Measurements from ENCODE around the gene OTUB2.
"Not testable (repeated sequence)": the region's sequence is repeated elsewhere in the genome, so short reads cannot be mapped to it uniquely, and the experiment has no call there.

The OTUB2 gene

DNA sequence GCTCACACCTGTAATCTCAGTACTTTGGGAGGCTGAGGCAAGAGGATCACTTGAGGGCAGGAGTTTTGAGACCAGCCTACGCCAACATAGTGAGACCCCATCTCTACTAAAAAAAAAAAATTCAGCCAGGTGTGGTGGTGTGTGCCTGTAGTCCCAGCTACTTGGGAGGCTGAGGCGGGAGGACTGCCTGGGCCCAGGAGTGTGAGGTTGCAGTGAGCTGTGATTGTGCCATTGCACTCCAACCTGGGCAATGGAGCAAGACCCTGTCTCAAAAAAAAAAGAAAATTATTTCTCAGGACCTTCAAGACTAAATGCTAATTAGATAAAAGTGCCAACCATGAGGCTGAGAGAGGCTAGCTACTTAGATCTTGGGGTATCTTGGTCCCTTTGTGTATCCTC lies 23.5 kb downstream of the OTUB2 start:
- H3K4me3 Mint-ChIP-seq = no peak overlapping the region
- no peaks in the 10 kb centered on the region for H3K27me3 Mint-ChIP-seq
- H3K9me3 Mint-ChIP-seq = no peaks in the 10 kb centered on the region
- H3K27ac Mint-ChIP-seq = peak overlapping the region in 1 of 2 donors; percentile 85
- no peak for DNase-seq
- ATAC-seq = no peak
- H3K4me1 Mint-ChIP-seq = peaks cover 7% of the 10 kb centered on the region

DNA sequence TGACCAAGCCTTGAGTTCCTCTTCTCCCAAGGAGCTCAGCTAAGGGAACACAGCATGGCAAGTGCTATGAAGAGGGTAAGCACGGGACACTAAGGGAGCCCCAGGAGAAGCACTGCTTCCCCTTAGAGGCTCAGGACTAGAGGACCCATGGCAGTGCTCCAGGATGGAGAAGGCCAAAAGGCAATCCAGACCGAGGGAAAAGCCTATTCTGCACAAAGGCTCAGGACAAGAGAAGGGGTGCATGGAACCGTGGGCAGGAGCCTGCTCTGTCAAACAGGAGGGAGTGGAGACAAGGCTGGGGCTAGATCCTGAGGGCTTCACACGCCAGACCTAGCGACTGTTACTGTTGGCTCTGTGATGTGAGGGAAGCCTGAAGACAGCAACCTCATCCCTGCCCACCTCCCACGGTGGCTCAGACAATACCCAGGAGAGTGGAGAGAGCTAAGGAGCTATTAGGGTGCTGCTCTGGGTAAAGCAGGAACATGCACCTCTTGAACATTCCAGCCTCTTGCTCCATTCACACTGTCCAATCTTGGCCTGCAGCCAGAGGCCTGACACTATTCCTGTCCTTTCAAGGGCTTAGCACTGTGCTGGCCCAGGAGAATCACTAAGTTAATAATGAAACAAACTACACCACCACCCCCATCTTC lies 24.2 kb downstream of the OTUB2 start:
- Mint-ChIP-seq H3K4me3 (no peak overlapping the region), H3K9me3 (no peaks in the 10 kb centered on the region), H3K4me1 (peaks cover 7% of the 10 kb centered on the region), H3K27me3 (no peaks in the 10 kb centered on the region), H3K27ac (peak overlapping the region; percentile 47 to 85)
- no peak for ATAC-seq
- no peak for DNase-seq

DNA sequence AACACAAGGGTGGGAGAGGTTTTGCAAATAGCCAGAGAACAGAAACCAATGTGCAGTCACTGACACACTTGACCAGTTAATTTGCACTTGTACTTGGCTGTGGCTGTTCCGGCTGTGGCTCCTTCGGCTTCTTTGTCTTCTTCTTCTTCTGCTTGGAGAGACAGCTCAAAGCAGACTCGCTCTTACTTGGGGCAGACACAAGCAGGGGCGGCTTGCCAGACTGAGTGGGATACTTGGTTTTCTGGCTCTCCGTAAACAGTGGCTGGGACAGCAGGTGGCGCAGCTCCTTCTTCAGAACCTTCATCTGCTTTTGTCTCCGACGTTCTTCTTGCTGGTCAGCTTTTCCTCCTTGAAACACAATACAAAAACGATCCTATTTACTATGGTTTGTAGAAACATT lies 25.0 kb downstream of the OTUB2 start:
- H3K4me1 Mint-ChIP-seq = peaks cover 9% of the 10 kb centered on the region
- DNase-seq (no peak), ATAC-seq (no peak)
- H3K9me3 Mint-ChIP-seq = no peaks in the 10 kb centered on the region
- H3K27me3 Mint-ChIP-seq = no peaks in the 10 kb centered on the region
- H3K4me3 Mint-ChIP-seq = no peak overlapping the region
- H3K27ac Mint-ChIP-seq = peak overlapping the region; percentile 32 to 47

DNA sequence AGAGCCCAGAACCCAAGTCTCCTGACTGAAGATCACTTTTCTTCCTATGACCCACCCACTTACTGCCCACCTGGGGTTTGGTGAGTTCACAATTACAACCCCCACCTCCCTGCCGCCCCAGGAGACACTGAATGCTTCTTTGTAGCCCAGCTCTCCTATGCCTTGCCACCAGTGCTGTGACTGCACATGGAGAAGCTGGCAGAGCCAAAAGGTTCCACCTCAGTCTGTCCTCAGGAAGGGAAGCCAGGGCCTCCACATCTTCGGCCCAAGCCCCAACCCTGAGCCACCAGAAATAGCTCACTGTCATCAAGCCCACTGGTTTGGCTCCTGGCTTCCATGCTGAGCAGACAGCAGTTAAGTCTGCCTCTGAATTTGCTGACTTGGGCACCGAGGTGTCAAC lies 25.6 kb downstream of the OTUB2 start:
- DNase-seq (no peak), ATAC-seq (no peak)
- no peaks in the 10 kb centered on the region for H3K27me3 Mint-ChIP-seq
- no peaks in the 10 kb centered on the region for H3K9me3 Mint-ChIP-seq
- no peak overlapping the region for H3K4me3 Mint-ChIP-seq
- no peak overlapping the region for H3K27ac Mint-ChIP-seq
- peaks cover 16% of the 10 kb centered on the region for H3K4me1 Mint-ChIP-seq

DNA sequence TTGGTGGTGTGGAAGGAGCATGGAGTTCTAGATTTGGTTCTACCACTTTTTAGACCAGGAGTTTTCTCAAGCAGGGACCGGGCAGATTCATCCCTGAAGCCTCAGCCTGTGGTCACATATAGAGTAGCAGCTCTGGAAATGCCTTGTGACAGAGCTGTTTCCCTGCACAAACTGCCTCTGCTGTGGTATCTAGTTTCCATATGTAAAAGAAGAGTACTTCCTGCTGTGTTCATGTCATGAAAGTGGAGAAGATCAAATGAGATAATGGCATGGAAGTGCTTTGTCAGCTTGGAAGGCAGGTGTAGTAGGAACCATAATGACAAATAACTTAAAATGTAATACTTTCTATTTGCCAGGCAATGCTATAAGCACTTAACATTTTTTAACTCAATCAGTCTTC lies 26.1 kb downstream of the OTUB2 start:
- ATAC-seq (no peak), DNase-seq (no peak)
- Mint-ChIP-seq H3K27me3 (no peaks in the 10 kb centered on the region), H3K27ac (peak overlapping the region in 1 of 2 donors; percentile 7), H3K4me1 (peaks cover 20% of the 10 kb centered on the region), H3K9me3 (no peaks in the 10 kb centered on the region), H3K4me3 (no peak overlapping the region)

DNA sequence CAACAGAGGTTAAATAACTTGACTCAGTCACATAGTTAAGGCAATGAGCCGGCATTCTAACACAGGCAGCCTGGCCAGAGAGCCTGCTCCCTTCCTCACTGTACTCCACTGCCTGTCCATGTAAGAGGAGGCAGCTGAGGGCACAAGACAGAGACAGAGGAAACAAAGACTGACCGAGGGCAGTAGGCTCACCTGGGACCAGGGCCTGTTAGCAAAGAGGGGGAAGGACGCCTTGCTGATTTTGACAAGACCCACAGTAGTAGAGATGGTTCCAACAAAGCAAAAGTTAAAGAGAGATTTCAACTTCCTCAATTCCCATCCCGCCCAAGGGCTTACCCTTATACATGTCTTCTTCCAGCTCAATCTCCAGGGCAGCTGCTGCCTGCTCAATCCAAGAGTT lies 26.5 kb downstream of the OTUB2 start:
- H3K9me3 Mint-ChIP-seq = no peaks in the 10 kb centered on the region
- H3K27me3 Mint-ChIP-seq = no peaks in the 10 kb centered on the region
- H3K4me3 Mint-ChIP-seq = no peak overlapping the region
- H3K4me1 Mint-ChIP-seq = peaks cover 25% of the 10 kb centered on the region
- ATAC-seq = no peak
- H3K27ac Mint-ChIP-seq = no peak overlapping the region
- no peak for DNase-seq

DNA sequence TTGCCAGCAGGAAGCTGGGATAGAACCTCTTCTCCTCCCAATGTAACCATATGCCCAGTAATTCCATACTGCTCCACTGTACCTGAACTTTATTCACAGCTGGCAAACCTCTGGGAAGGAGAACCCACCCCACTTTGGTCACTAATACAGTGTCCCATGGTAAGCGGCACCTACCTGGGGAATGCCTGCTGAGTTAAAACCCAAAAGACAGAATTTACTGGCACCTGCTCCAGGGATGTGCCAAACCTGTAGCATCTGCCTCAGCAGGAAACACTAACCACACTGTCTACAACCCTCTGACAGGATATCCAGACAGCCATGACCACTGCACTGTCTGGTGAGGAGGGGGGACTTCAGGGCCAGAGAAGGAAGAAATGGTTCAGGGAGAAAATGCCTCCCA lies 28.3 kb downstream of the OTUB2 start:
- DNase-seq (no peak), ATAC-seq (no peak)
- Mint-ChIP-seq H3K4me3 (no peak overlapping the region), H3K4me1 (peaks cover 40% of the 10 kb centered on the region), H3K27me3 (no peaks in the 10 kb centered on the region), H3K27ac (peak overlapping the region; percentile 62 to 94), H3K9me3 (no peaks in the 10 kb centered on the region)

DNA sequence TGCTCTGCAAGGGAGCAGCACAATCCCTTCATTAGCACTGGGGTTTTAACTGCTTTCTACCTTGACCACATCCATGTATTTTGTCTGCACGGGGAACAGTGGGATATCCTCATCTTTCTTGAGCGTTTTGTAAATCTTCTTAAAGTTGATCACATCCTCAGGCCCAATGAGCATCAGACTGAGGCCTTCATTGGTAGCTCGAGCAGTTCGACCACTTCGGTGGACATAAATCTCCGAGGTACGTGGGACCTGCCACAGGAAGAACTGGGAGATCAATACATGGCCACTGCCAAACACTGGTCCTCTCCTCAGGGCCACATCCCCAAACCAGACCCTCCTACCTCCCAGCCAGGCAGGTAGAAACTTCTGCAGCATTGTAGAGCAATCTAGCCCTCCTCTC lies 28.8 kb downstream of the OTUB2 start:
- Mint-ChIP-seq H3K27me3 (no peaks in the 10 kb centered on the region), H3K27ac (peak overlapping the region; percentile 84 to 95), H3K4me1 (peaks cover 41% of the 10 kb centered on the region), H3K9me3 (no peaks in the 10 kb centered on the region), H3K4me3 (no peak overlapping the region)
- no peak for ATAC-seq
- DNase-seq = no peak

DNA sequence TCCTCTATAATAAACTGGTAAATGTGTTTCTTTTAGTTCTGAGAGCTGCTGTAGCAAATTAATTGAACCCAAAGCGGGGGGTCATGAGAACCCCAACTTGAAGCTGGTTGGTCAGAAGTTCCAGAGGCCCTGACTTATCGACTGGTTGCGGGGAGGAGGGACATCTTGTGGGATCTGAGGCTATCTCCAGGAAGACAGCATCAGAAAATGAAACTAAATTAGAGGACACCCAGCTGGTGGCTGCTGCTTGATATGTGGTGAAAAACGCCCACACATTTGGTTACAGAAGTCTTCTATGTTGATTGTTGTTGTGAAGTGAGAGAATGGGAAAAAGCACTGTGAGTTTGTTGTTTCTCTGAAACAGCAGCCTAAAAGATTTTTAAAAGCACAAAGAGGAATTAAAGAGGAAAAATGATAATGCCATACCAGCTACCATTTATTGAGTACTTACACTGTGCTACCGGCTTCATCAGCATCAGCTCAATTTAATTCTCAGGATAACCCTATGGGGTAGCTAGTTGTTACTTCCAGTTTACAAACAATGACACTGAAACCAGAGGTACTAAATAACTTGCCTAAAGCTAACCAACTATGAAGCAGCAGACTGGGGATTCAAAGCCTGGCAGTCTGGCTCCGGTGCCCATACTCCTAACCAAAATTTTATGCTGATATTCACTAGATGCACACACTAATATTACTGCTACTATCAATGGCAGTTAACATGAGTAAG lies 30.6 kb downstream of the OTUB2 start:
- peak overlapping the region; percentile 8 to 17 for H3K4me3 Mint-ChIP-seq
- DNase-seq = peak; percentile 39 to 44
- H3K27me3 Mint-ChIP-seq = no peaks in the 10 kb centered on the region
- no peaks in the 10 kb centered on the region for H3K9me3 Mint-ChIP-seq
- H3K4me1 Mint-ChIP-seq = peaks cover 58% of the 10 kb centered on the region
- peak overlapping the region; percentile 38 to 42 for H3K27ac Mint-ChIP-seq
- ATAC-seq = peak; percentile 90

DNA sequence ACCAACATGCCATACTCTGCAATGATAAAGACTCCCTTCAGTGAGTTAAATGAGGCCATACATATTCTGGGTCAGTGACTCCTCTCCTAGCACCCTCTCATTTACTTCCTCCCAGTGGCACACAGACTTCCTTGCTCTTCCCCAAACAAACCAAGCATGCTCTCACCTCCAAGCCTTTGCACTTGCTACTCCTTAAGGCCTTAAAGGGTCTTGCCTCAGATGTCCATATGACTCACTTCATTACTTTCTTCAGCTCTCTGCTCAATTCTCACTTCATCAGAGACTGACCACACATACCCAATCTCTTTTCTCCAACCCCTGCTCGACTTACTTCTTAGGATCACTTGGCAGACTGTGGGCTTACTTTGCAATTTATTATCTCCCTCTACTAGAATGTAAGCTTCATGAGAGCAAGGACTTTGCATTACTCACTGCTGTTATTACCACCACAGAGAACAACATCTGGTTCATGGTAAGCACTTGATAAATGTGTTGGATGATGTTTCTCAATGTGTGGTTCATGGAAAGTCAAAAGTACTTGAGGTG lies 32.1 kb downstream of the OTUB2 start:
- DNase-seq (no peak), ATAC-seq (no peak)
- Mint-ChIP-seq H3K4me3 (no peak overlapping the region), H3K9me3 (no peaks in the 10 kb centered on the region), H3K4me1 (peaks cover 72% of the 10 kb centered on the region), H3K27ac (peak overlapping the region in 1 of 2 donors; percentile 29), H3K27me3 (no peaks in the 10 kb centered on the region)

DNA sequence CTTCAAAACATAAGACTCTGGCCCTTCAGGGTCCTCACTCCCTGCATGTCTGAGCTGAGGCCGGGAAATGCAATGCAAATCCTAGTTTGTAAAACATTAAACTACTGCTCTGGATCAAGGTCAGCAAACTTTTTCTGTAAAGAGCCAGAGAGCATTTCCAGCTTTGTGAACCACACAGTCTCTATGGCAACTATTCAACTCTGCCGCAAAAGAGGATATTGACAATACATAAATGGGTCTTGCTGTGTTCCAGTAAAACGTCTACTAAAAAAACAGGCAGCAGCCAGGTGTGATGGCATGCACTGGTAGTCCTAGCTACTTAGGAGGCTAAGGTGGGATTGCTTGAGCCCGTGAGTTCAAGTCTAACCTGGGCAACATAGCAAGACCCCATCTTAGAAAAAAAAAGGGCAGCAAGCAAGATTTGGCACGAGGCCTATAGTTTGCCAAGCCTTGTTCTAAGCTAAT lies 32.6 kb downstream of the OTUB2 start:
- H3K27ac Mint-ChIP-seq = no peak overlapping the region
- no peak overlapping the region for H3K4me3 Mint-ChIP-seq
- ATAC-seq (no peak), DNase-seq (no peak)
- H3K27me3 Mint-ChIP-seq = no peaks in the 10 kb centered on the region
- peaks cover 74% of the 10 kb centered on the region for H3K4me1 Mint-ChIP-seq
- no peaks in the 10 kb centered on the region for H3K9me3 Mint-ChIP-seq

DNA sequence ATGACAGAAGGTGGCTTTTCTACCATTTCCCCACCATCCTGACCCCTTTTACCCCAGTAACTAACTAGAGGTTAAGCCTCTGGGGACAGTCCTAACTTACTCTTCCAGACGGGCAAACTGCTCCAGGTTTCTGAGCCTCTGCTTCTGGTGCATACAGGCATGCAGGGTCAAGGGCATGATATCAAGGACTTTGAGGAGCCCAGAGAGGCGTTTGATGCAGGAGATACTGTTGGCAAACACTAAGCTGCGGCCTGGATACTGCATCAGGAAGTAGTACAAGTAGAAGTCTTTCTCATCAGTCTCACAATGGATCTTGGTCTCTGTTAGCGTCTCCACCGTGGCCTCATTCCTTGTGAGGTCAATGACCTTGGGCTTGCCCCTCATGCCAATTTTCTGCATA lies 33.9 kb downstream of the OTUB2 start:
- ATAC-seq (no peak), DNase-seq (no peak)
- Mint-ChIP-seq H3K9me3 (no peaks in the 10 kb centered on the region), H3K4me1 (peaks cover 76% of the 10 kb centered on the region), H3K4me3 (no peak overlapping the region), H3K27ac (peak overlapping the region in 1 of 2 donors; percentile 29), H3K27me3 (no peaks in the 10 kb centered on the region)

DNA sequence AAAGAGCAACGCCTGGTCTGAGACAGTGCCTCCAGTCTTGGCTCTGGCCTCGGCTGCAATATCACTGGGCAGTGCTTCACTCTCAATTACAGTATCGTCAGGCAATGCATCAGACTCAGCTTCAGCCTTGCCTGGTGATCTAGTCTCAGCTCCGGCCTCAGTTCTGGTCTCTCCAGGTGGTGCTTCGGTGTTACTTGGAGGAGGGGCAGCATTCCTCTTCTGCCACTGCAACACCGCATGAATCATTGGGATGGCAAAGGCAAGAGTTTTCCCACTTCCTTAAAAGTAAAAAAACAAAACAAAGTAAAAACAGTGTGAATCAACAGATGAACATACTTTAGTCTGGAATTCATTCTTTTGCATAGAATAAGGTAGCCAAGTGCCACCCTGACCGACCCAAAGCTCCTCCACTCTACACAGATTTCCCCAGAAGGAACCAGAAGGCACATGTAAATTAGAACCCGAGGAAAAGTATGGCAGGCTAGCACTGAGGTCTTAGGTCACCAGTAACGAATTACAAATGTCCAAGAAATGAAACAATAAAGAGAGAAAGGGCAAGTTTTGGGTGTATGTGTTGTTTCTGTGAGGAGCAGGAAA lies 36.3 kb downstream of the OTUB2 start:
- no peak for ATAC-seq
- H3K27me3 Mint-ChIP-seq = no peaks in the 10 kb centered on the region
- H3K4me1 Mint-ChIP-seq = peaks cover 85% of the 10 kb centered on the region
- no peak overlapping the region for H3K4me3 Mint-ChIP-seq
- peaks cover 4 to 8% of the 10 kb centered on the region in 2 donors for H3K9me3 Mint-ChIP-seq
- no peak overlapping the region for H3K27ac Mint-ChIP-seq
- no peak for DNase-seq

DNA sequence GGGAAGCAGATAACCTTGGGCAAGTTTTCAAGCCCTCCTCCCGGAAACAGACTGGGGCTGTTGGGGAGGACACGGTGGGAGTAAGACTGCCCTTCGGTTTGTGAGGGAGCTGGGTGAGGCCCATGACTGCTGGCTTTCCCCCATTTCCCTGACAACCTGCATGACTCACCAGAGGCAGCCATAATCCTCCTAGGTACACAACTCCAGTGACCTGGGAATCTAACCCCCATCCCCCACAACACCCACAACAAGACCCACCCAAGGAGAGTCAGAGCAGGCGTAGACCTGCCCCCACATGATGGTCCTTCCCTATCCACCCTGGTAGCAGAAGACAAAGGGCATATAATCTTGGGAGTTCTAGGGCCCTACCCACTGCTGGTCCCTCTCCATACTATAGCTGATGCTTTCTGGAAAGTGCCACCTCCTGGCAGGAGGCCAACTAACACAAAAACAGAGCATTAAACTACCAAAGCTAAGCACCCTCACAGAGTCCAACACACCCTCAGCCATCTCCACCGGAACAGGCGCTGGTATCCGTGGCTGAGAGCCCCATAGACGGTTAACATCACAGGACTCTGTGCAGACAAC lies 40.0 kb downstream of the OTUB2 start:
- ATAC-seq (no peak), DNase-seq (no peak)

DNA sequence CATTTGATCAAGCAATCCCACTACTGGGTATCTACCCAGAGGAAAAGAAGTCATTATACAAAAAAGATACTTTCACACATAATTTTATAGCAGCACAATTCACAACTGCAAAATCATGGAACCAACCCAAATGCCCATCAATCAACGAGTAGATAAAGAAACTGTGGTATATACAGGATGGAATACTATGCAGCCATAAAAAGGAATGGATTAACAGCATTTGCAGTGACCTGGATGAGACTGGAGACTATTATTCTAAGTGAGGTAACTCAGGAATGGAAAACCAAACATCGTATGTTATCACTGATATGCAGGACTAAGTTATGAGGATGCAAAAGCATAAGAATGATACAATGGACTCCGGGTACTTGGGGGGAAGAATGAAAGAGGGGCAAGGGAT lies 45.9 kb downstream of the OTUB2 start:
- not testable (repeated sequence) for DNase-seq, H3K27me3 Mint-ChIP-seq, ATAC-seq, H3K4me3 Mint-ChIP-seq
- Mint-ChIP-seq H3K4me1 (peaks cover 57% of the 10 kb centered on the region), H3K9me3 (peaks cover 58 to 59% of the 10 kb centered on the region in 2 donors), H3K27ac (peak overlapping the region in 1 of 2 donors; percentile 48)

More for the DNA sequence above, 40.0 kb downstream of the OTUB2 start:
- H3K27me3 Mint-ChIP-seq = no peaks in the 10 kb centered on the region
- peaks cover 40 to 42% of the 10 kb centered on the region in 2 donors for H3K9me3 Mint-ChIP-seq
- H3K4me3 Mint-ChIP-seq = peak overlapping the region in 1 of 2 donors; percentile 8
- H3K27ac Mint-ChIP-seq = peak overlapping the region; percentile 72 to 96
- peaks cover 91% of the 10 kb centered on the region for H3K4me1 Mint-ChIP-seq
